ENCODE data around the gene TMUB1.

The TMUB1 gene

GRCh38 chr7:151082141-151083070 lies 887 bp downstream of the TMUB1 start:
- Histone ChIP-seq H3K9ac (ENCODE audit: low read depth, low read length, poor library complexity, severe bottlenecking) (peak overlapping the region; percentile 99), H3K4me1 (ENCODE audit: insufficient read depth, low read length, poor library complexity, severe bottlenecking) (peaks cover 40% of the 10 kb centered on the region), H3K4me3 (ENCODE audit: low read length, poor library complexity, severe bottlenecking) (peak overlapping the region; percentile 100), H3F3A (ENCODE audit: low read depth) (0 out of 2 replicates have a peak, but pooled peaks cover 5% of the 10 kb centered on the region), H3K4me2 (ENCODE audit: low read depth, low read length, poor library complexity, severe bottlenecking) (peak overlapping the region; percentile 88), H3K27me3 (ENCODE audit: insufficient read depth, low read length, poor library complexity, severe bottlenecking) (no peaks in the 10 kb centered on the region), H2AFZ (ENCODE audit: low read length) (peak overlapping the region; percentile 90), H3K79me2 (ENCODE audit: insufficient read depth, low read length) (peaks cover 47% of the 10 kb centered on the region), H3K9me3 (ENCODE audit: insufficient read depth, low read depth, low read length) (no peaks in the 10 kb centered on the region), H3K9me2 (replicated peaks; ENCODE audit: low read depth, low read length) (no peaks in the 10 kb centered on the region), H3K36me3 (ENCODE audit: insufficient read depth, low read length) (no peaks in the 10 kb centered on the region; the same call in 1 of the 2 replicates), H4K20me1 (ENCODE audit: insufficient read depth, low read length, poor library complexity, severe bottlenecking) (peaks cover 19% of the 10 kb centered on the region)
- no peak for TF ChIP-seq CTCF (conservative IDR thresholded peaks at IDR 0.05; ENCODE audit: low read length)

GRCh38 chr7:151081170-151082101 lies 1.9 kb downstream of the TMUB1 start:
- Histone ChIP-seq H3K9me2 (replicated peaks; ENCODE audit: low read depth, low read length) (no peaks in the 10 kb centered on the region), H2AFZ (ENCODE audit: low read length) (no peak overlapping the region), H3K9me3 (ENCODE audit: insufficient read depth, low read depth, low read length) (no peaks in the 10 kb centered on the region), H3K79me2 (ENCODE audit: insufficient read depth, low read length) (peaks cover 40% of the 10 kb centered on the region), H3K9ac (ENCODE audit: low read depth, low read length, poor library complexity, severe bottlenecking) (peak overlapping the region; percentile 99), H3K4me1 (ENCODE audit: insufficient read depth, low read length, poor library complexity, severe bottlenecking) (peaks cover 37% of the 10 kb centered on the region), H3K36me3 (ENCODE audit: insufficient read depth, low read length) (peaks cover under 1% of the 10 kb centered on the region; the same call in 1 of the 2 replicates), H3K27me3 (ENCODE audit: insufficient read depth, low read length, poor library complexity, severe bottlenecking) (no peaks in the 10 kb centered on the region), H3K4me2 (ENCODE audit: low read depth, low read length, poor library complexity, severe bottlenecking) (peak overlapping the region; percentile 88), H3F3A (ENCODE audit: low read depth) (0 out of 2 replicates have a peak, but pooled peaks cover 5% of the 10 kb centered on the region), H4K20me1 (ENCODE audit: insufficient read depth, low read length, poor library complexity, severe bottlenecking) (peaks cover 14% of the 10 kb centered on the region), H3K4me3 (ENCODE audit: low read length, poor library complexity, severe bottlenecking) (peak overlapping the region; percentile 100)
- TF ChIP-seq EZH2phosphoT487 (IDR thresholded peaks at IDR 0.05; ENCODE audit: borderline replicate concordance) (no peak), CTCF (conservative IDR thresholded peaks at IDR 0.05; ENCODE audit: low read length) (no peak)

GRCh38 chr7:151080522-151081169 lies 2.6 kb downstream of the TMUB1 start, which contains the start of gene FASTK:
Gene FASTK, minus strand, starts transcription at chr7:151080809. Its CDS starts 43 bp downstream, at chr7:151080766.
- peaks cover 40% of the 10 kb centered on the region for H3K79me2 ChIP-seq (ENCODE audit: insufficient read depth, low read length)
- peak within 1 kb of the TSS; percentile 93 for H2AFZ ChIP-seq (ENCODE audit: low read length)
- peak within 1 kb of the TSS; percentile 100 for H3K4me3 ChIP-seq (ENCODE audit: low read length, poor library complexity, severe bottlenecking)
- H3K9me2 ChIP-seq (replicated peaks; ENCODE audit: low read depth, low read length): no peaks in the 10 kb centered on the region
- H3K9ac ChIP-seq (ENCODE audit: low read depth, low read length, poor library complexity, severe bottlenecking): peak within 1 kb of the TSS; percentile 99
- peak within 1 kb of the TSS; percentile 100 for H3K4me2 ChIP-seq (ENCODE audit: low read depth, low read length, poor library complexity, severe bottlenecking)
- peaks cover 8% of the 10 kb centered on the region; the same call in 1 of the 2 replicates for H3K36me3 ChIP-seq (ENCODE audit: insufficient read depth, low read length)
- H3K27me3 ChIP-seq (ENCODE audit: insufficient read depth, low read length, poor library complexity, severe bottlenecking): no peaks in the 10 kb centered on the region
- H3K9me3 ChIP-seq (ENCODE audit: insufficient read depth, low read depth, low read length): no peaks in the 10 kb centered on the region
- TF ChIP-seq EZH2phosphoT487 (IDR thresholded peaks at IDR 0.05; ENCODE audit: borderline replicate concordance) (no peak), CTCF (conservative IDR thresholded peaks at IDR 0.05; ENCODE audit: low read length) (no peak)
- peaks cover 34% of the 10 kb centered on the region for H3K4me1 ChIP-seq (ENCODE audit: insufficient read depth, low read length, poor library complexity, severe bottlenecking)
- 0 out of 2 replicates have a peak, but pooled peaks cover 5% of the 10 kb centered on the region for H3F3A ChIP-seq (ENCODE audit: low read depth)
- H4K20me1 ChIP-seq (ENCODE audit: insufficient read depth, low read length, poor library complexity, severe bottlenecking): peaks cover 14% of the 10 kb centered on the region
